ENCODE data around the gene CDH16. TPM values are rescaled to one million over a fixed set of nuclear protein-coding genes. Genes with fewer than 3 reads are reported as not detected.

The CDH16 gene
- total and polyA plus RNA-seq, 2 experiments from 2014 or later, result 3.2 to 4.4 TPM

GRCh38 chr16:66888647-66889615 lies 29.8 kb downstream of the CDH16 start:
- no peak overlapping the region for H2AFZ ChIP-seq

GRCh38 chr16:66886914-66887313 lies 31.8 kb downstream of the CDH16 start:
- H3K36me3 ChIP-seq (replicated peaks; ENCODE audit: insufficient read depth, low read depth), result no peaks in the 10 kb centered on the region
- H3K27ac ChIP-seq, result no peak overlapping the region
- no peaks in the 10 kb centered on the region for H3K9me2 ChIP-seq (replicated peaks; ENCODE audit: insufficient read depth)
- H3K4me1 ChIP-seq (ENCODE audit: insufficient read depth), result no peaks in the 10 kb centered on the region
- H2AFZ ChIP-seq, result no peak overlapping the region
- no peaks in the 10 kb centered on the region for H4K20me1 ChIP-seq (ENCODE audit: insufficient read depth, poor library complexity, severe bottlenecking)
- H3K4me3 ChIP-seq, result no peak overlapping the region
- TF ChIP-seq, protein P1, sequence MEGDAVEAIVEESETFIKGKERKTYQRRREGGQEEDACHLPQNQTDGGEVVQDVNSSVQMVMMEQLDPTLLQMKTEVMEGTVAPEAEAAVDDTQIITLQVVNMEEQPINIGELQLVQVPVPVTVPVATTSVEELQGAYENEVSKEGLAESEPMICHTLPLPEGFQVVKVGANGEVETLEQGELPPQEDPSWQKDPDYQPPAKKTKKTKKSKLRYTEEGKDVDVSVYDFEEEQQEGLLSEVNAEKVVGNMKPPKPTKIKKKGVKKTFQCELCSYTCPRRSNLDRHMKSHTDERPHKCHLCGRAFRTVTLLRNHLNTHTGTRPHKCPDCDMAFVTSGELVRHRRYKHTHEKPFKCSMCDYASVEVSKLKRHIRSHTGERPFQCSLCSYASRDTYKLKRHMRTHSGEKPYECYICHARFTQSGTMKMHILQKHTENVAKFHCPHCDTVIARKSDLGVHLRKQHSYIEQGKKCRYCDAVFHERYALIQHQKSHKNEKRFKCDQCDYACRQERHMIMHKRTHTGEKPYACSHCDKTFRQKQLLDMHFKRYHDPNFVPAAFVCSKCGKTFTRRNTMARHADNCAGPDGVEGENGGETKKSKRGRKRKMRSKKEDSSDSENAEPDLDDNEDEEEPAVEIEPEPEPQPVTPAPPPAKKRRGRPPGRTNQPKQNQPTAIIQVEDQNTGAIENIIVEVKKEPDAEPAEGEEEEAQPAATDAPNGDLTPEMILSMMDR (IDR thresholded peaks at IDR 0.05; ENCODE audit: poor library complexity), result no peak
- TF ChIP-seq EZH2phosphoT487 (IDR thresholded peaks at IDR 0.05; ENCODE audit: low read depth, severe bottlenecking, unreplicated experiment), result no peak
- TF ChIP-seq EZH2 (IDR thresholded peaks at IDR 0.05; ENCODE audit: borderline replicate concordance), result no peak
- 77% methylated on average over 3 of the region's 3 CpGs for WGBS (ENCODE audit: low lambda C conversion rate, missing lambda C conversion rate)
- H3K79me2 ChIP-seq, result peaks cover 22% of the 10 kb centered on the region
- DNase-seq (ENCODE audit: low spot score), result no peak
- no peak overlapping the region for H3K4me2 ChIP-seq
- no peaks in the 10 kb centered on the region for H3K27me3 ChIP-seq
- H3K9me3 ChIP-seq (ENCODE audit: low read depth), result no peaks in the 10 kb centered on the region

More at GRCh38 chr16:66888647-66889615, 29.8 kb downstream of the CDH16 start:
- no peaks in the 10 kb centered on the region for H3K36me3 ChIP-seq (replicated peaks; ENCODE audit: insufficient read depth, low read depth)
- H3K79me2 ChIP-seq, result peaks cover 8% of the 10 kb centered on the region
- H3K4me1 ChIP-seq (ENCODE audit: insufficient read depth), result no peaks in the 10 kb centered on the region
- no peak for DNase-seq (ENCODE audit: low spot score)
- no peak overlapping the region for H3K4me3 ChIP-seq
- H3K9me2 ChIP-seq (replicated peaks; ENCODE audit: insufficient read depth), result no peaks in the 10 kb centered on the region
- no peak overlapping the region for H3K4me2 ChIP-seq
- no peak overlapping the region for H3K27ac ChIP-seq
- 91% methylated on average over 6 of the region's 6 CpGs for WGBS (ENCODE audit: low lambda C conversion rate, missing lambda C conversion rate)
- TF ChIP-seq, protein P1 (IDR thresholded peaks at IDR 0.05; ENCODE audit: poor library complexity), result no peak
- no peak for TF ChIP-seq EZH2phosphoT487 (IDR thresholded peaks at IDR 0.05; ENCODE audit: low read depth, severe bottlenecking, unreplicated experiment)
- no peak for TF ChIP-seq EZH2 (IDR thresholded peaks at IDR 0.05; ENCODE audit: borderline replicate concordance)
- no peaks in the 10 kb centered on the region for H3K27me3 ChIP-seq
- no peaks in the 10 kb centered on the region for H4K20me1 ChIP-seq (ENCODE audit: insufficient read depth, poor library complexity, severe bottlenecking)
- H3K9me3 ChIP-seq (ENCODE audit: low read depth), result no peaks in the 10 kb centered on the region

GRCh38 chr16:66886321-66886720 lies 32.4 kb downstream of the CDH16 start:
- 63% methylated on average over 2 of the region's 2 CpGs for WGBS (ENCODE audit: low lambda C conversion rate, missing lambda C conversion rate)
- Histone ChIP-seq H2AFZ (no peak overlapping the region), H3K36me3 (replicated peaks; ENCODE audit: insufficient read depth, low read depth) (no peaks in the 10 kb centered on the region), H3K79me2 (peaks cover 28% of the 10 kb centered on the region), H3K9me2 (replicated peaks; ENCODE audit: insufficient read depth) (no peaks in the 10 kb centered on the region), H3K27me3 (no peaks in the 10 kb centered on the region), H3K4me1 (ENCODE audit: insufficient read depth) (no peaks in the 10 kb centered on the region), H3K4me3 (no peak overlapping the region), H3K4me2 (no peak overlapping the region), H3K9me3 (ENCODE audit: low read depth) (no peaks in the 10 kb centered on the region), H3K27ac (no peak overlapping the region), H4K20me1 (ENCODE audit: insufficient read depth, poor library complexity, severe bottlenecking) (no peaks in the 10 kb centered on the region)
- TF ChIP-seq, protein P1 (IDR thresholded peaks at IDR 0.05; ENCODE audit: poor library complexity), result no peak
- no peak for TF ChIP-seq EZH2phosphoT487 (IDR thresholded peaks at IDR 0.05; ENCODE audit: low read depth, severe bottlenecking, unreplicated experiment)
- no peak for TF ChIP-seq EZH2 (IDR thresholded peaks at IDR 0.05; ENCODE audit: borderline replicate concordance)
- no peak for DNase-seq (ENCODE audit: low spot score)

All from hepatocyte (in vitro differentiated cells).